K562 (cell line): ENCODE results near the gene ATMIN. TPM values are rescaled to one million over a fixed set of nuclear protein-coding genes. Genes with fewer than 3 reads are reported as not detected.

Source experiments
- BRD4 ChIP-seq: fragments of 200-600 bp; sonication (generic); IDR thresholded peaks from 2 replicates; pipeline ENCODE4 v1.6.1; 2017; ENCODE audit warnings: inconsistent platforms
- CC2D1A ChIP-seq: fragments of 450-650 bp; IDR thresholded peaks from 2 replicates; pipeline ENCODE4 v1.6.1; 2017; ENCODE audit warnings: mild to moderate bottlenecking
- CHCHD3 ChIP-seq: fragments of 250-450 bp; sonication (Bioruptor Pico); IDR thresholded peaks from 2 replicates; pipeline ENCODE4 v2.1.2; 2022; ENCODE audit warnings: mild to moderate bottlenecking
- CHD1 ChIP-seq: fragments of 200-600 bp; sonication (generic); IDR thresholded peaks from one replicate; pipeline ENCODE4 v1.6.1; 2012; ENCODE audit warnings: mild to moderate bottlenecking, moderate library complexity, low read length, inconsistent platforms
- ELF1 ChIP-seq: fragments of 200-800 bp; sonication (Bioruptor generic); IDR thresholded peaks from 2 replicates; pipeline ENCODE4 v1.6.1; 2016; ENCODE audit warnings: missing genetic modification characterization, missing compliant biosample characterization
- EP400 ChIP-seq: fragments of 450-650 bp; IDR thresholded peaks from 2 replicates; pipeline ENCODE4 v1.6.1; 2017; ENCODE audit warnings: antibody characterized with exemption, mild to moderate bottlenecking, moderate library complexity
- FOS ChIP-seq: IDR thresholded peaks from 3 replicates; pipeline ENCODE4 v1.6.1; 2011; ENCODE audit not compliant: insufficient read length; ENCODE audit errors: extremely low read depth
- FOXA1 ChIP-seq: fragments of 450-650 bp; IDR thresholded peaks from 2 replicates; pipeline ENCODE4 v1.6.1; 2016; ENCODE audit warnings: mild to moderate bottlenecking, borderline replicate concordance
- HDAC1 ChIP-seq, 2 experiments: fragments of 450-650 bp; IDR thresholded peaks; 2 replicates each; pipeline ENCODE4 v1.6.1; 2016 to 2017; ENCODE audit warnings: inconsistent platforms in 1 of 2, mild to moderate bottlenecking in 1 of 2, moderate library complexity in 1 of 2
- HNRNPL ChIP-seq: fragments of 200-400 bp; formaldehyde crosslinking; IDR thresholded peaks from 2 replicates; pipeline ENCODE4 v1.6.1; 2017; ENCODE audit warnings: low read depth, mild to moderate bottlenecking, low read length
- MBD2 ChIP-seq: sonication (generic); IDR thresholded peaks from 2 replicates; pipeline ENCODE4 v1.6.1; 2016; ENCODE audit warnings: low read depth, borderline replicate concordance
- MTA3 ChIP-seq: fragments of 450-650 bp; formaldehyde crosslinking; IDR thresholded peaks from 2 replicates; pipeline ENCODE4 v1.6.1; 2017; ENCODE audit warnings: mild to moderate bottlenecking, borderline replicate concordance
- NCOR1 ChIP-seq: fragments of 450-650 bp; IDR thresholded peaks from 2 replicates; pipeline ENCODE4 v1.6.1; 2016; ENCODE audit warnings: mild to moderate bottlenecking, moderate library complexity
- NFATC3 ChIP-seq: fragments of 450-650 bp; IDR thresholded peaks from 2 replicates; pipeline ENCODE4 v1.6.1; 2017; ENCODE audit warnings: mild to moderate bottlenecking
- NFRKB ChIP-seq: fragments of 450-650 bp; IDR thresholded peaks from 2 replicates; pipeline ENCODE4 v1.6.1; 2016; ENCODE audit warnings: low read depth
- POLR2AphosphoS2 ChIP-seq: IDR thresholded peaks from 2 replicates; pipeline ENCODE4 v1.6.1; 2012; ENCODE audit warnings: low read length, improper control_type of control experiment
- RBBP5 ChIP-seq: fragments of 200-600 bp; sonication (generic); IDR thresholded peaks from 2 replicates; pipeline ENCODE4 v1.6.1; 2012; ENCODE audit warnings: borderline replicate concordance, mild to moderate bottlenecking, low read length, control low read depth, inconsistent platforms; ENCODE audit not compliant: insufficient read depth, poor library complexity, severe bottlenecking
- TFAM ChIP-seq: fragments of 250-450 bp; sonication (Bioruptor Pico); conservative IDR thresholded peaks from 2 replicates; pipeline ENCODE4 v1.5.0; 2021; ENCODE audit warnings: mild to moderate bottlenecking, moderate library complexity
- ZNF24 ChIP-seq: fragments of 450-650 bp; IDR thresholded peaks from 2 replicates; pipeline ENCODE4 v1.6.1; 2016
- ZNF431 ChIP-seq: sonication (generic); formaldehyde crosslinking; IDR thresholded peaks from 2 replicates; pipeline ENCODE4 v1.8.0; 2022; ENCODE audit warnings: mild to moderate bottlenecking, missing genetic modification reagents
- ZNF699 ChIP-seq: fragments of 250-450 bp; sonication (Bioruptor Pico); IDR thresholded peaks from 2 replicates; pipeline ENCODE4 v1.8.0; 2021; ENCODE audit warnings: mild to moderate bottlenecking, moderate library complexity; ENCODE audit not compliant: insufficient replicate concordance
- polyA plus RNA-seq, 8 experiments: library from polyadenylated mRNA; depleted of rRNA in 4 of 8; stranded (reverse) in 5 of 8; unstranded in 3 of 8; fragments of >200 nt; fragmentation: Nextera tagmentation in 2 of 8; fragmentation: Illumina TruSeq in 1 of 8; extraction: Ambion mirVana in 2 of 8; extraction: Trizol in 1 of 8; gene quantifications; 2 replicates each; pipeline versions ENCODE4 v1.2.1 to v1.2.3, GENCODE V29; 2011 to 2014; ENCODE audit warnings: inconsistent platforms in 1 of 8, missing spikeins in 1 of 8
- total RNA-seq, 7 experiments: library from RNA; depleted of rRNA in 6 of 7; stranded (reverse); fragments of >200 nt in 6 of 7; fragmentation: Illumina TruSeq in 2 of 7; extraction: Trizol in 2 of 7; gene quantifications; 2 replicates each; pipeline versions ENCODE4 v1.2.1 to v1.2.3, GENCODE V29; 2011 to 2021; ENCODE audit warnings: low replicate concordance in 1 of 7
- TF ChIP-seq, protein P1 (sequence below): sonication (generic); formaldehyde crosslinking; IDR thresholded peaks from 2 replicates; pipeline ENCODE4 v1.8.0; 2023; ENCODE audit warnings: mild to moderate bottlenecking, missing genetic modification reagents
- TF ChIP-seq, protein P2 (sequence below): fragments of 450-650 bp; IDR thresholded peaks from 2 replicates; pipeline ENCODE4 v1.6.1; 2017; ENCODE audit warnings: antibody characterized with exemption, mild to moderate bottlenecking

ATMIN gene
- total and polyA plus RNA-seq, 9 of the 15 experiments (the other 6 are each of a cell fraction or from before 2014, with no cell fraction given) = 6.7 to 40.9 (median 23.4) TPM

DNA sequence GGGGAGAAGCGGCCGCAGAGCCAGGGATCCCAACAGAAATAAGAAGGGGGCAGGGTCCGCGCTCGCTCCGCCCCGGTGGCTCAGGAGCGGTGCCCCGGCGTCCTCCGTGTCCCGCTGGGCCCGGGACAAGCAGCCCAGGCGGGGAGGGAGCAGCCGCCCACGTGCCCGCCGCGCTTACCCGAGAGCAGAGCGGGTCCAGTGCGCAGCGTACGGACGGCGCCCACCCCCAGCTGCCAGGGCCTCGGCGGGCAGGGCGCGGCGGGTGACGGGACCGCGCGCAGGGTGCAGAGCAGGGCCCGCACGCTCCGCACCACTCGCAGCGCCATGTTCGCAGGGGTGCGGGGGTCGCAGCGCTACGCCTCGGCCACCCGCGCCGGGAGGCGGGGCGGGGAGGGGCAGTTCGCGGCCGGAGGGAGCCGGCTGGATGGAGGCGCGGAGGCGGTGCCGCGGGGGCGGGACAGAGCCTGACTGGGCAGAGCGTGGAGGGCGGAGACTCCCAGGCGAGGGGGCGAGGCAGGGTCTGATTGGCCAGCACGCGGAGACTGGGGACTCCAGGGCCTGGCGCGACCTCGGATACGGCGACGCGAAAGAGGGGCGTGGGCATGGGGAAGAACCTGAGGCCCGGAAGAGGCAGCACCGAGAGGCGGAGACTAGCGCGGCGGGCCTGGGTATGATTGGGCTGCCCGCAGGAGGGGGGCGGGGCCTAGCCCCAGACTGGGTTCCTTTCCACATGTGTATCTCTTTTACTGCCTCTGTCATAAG, 60.5 kb downstream of the ATMIN start, which contains the start of gene GCSH (continued):
- TF ChIP-seq FOXA1 (no peak), ELF1 (tag) (no peak), ZNF431 (peak; percentile 74), ZNF24 (no peak), MBD2 (peak; percentile 75; the same call in 1 of the 2 replicates), NCOR1 (no peak), RBBP5 (peak; percentile 82), CHCHD3 (CRISPR knock-in tag) (no peak), ZNF699 (no peak), CHD1 (peak; percentile 1), NFRKB (peak; percentile 23; the same call in 1 of the 2 replicates), HDAC1 (IDR thresholded peaks at IDR 0.05) (peak in 1 of 2 experiments; percentile 80; a peak in 2 of 4 replicates), MTA3 (peak; percentile 82; the same call in 1 of the 2 replicates), FOS (peak; percentile 59), POLR2AphosphoS2 (no peak), BRD4 (no peak), CC2D1A (no peak), EP400 (no peak; the same call in 1 of the 2 replicates), TFAM (no peak), HNRNPL (peak; percentile 48; the same call in 1 of the 2 replicates), NFATC3 (no peak)
- TF ChIP-seq, protein P1, sequence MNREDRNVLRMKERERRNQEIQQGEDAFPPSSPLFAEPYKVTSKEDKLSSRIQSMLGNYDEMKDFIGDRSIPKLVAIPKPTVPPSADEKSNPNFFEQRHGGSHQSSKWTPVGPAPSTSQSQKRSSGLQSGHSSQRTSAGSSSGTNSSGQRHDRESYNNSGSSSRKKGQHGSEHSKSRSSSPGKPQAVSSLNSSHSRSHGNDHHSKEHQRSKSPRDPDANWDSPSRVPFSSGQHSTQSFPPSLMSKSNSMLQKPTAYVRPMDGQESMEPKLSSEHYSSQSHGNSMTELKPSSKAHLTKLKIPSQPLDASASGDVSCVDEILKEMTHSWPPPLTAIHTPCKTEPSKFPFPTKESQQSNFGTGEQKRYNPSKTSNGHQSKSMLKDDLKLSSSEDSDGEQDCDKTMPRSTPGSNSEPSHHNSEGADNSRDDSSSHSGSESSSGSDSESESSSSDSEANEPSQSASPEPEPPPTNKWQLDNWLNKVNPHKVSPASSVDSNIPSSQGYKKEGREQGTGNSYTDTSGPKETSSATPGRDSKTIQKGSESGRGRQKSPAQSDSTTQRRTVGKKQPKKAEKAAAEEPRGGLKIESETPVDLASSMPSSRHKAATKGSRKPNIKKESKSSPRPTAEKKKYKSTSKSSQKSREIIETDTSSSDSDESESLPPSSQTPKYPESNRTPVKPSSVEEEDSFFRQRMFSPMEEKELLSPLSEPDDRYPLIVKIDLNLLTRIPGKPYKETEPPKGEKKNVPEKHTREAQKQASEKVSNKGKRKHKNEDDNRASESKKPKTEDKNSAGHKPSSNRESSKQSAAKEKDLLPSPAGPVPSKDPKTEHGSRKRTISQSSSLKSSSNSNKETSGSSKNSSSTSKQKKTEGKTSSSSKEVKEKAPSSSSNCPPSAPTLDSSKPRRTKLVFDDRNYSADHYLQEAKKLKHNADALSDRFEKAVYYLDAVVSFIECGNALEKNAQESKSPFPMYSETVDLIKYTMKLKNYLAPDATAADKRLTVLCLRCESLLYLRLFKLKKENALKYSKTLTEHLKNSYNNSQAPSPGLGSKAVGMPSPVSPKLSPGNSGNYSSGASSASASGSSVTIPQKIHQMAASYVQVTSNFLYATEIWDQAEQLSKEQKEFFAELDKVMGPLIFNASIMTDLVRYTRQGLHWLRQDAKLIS (CRISPR knock-in tag) = no peak
- TF ChIP-seq, protein P2, sequence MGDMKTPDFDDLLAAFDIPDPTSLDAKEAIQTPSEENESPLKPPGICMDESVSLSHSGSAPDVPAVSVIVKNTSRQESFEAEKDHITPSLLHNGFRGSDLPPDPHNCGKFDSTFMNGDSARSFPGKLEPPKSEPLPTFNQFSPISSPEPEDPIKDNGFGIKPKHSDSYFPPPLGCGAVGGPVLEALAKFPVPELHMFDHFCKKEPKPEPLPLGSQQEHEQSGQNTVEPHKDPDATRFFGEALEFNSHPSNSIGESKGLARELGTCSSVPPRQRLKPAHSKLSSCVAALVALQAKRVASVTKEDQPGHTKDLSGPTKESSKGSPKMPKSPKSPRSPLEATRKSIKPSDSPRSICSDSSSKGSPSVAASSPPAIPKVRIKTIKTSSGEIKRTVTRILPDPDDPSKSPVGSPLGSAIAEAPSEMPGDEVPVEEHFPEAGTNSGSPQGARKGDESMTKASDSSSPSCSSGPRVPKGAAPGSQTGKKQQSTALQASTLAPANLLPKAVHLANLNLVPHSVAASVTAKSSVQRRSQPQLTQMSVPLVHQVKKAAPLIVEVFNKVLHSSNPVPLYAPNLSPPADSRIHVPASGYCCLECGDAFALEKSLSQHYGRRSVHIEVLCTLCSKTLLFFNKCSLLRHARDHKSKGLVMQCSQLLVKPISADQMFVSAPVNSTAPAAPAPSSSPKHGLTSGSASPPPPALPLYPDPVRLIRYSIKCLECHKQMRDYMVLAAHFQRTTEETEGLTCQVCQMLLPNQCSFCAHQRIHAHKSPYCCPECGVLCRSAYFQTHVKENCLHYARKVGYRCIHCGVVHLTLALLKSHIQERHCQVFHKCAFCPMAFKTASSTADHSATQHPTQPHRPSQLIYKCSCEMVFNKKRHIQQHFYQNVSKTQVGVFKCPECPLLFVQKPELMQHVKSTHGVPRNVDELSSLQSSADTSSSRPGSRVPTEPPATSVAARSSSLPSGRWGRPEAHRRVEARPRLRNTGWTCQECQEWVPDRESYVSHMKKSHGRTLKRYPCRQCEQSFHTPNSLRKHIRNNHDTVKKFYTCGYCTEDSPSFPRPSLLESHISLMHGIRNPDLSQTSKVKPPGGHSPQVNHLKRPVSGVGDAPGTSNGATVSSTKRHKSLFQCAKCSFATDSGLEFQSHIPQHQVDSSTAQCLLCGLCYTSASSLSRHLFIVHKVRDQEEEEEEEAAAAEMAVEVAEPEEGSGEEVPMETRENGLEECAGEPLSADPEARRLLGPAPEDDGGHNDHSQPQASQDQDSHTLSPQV = peak; percentile 27
